B cell (primary cell): ENCODE measurements around the gene LIN37. TPM values are rescaled to one million over a fixed set of nuclear protein-coding genes. Genes with fewer than 3 reads are reported as not detected.

ENCODE experiments used
- ATAC-seq: fragments of 200-7000 bp; cut with Tn5 transposase; one replicate; pipeline ENCODE4 v1.10.0; 2021; ENCODE audit warnings: low read depth, mild to moderate bottlenecking, moderate number of reproducible peaks, moderate library complexity
- CTCF ChIA-PET: fragments of 350-600 bp; sonication (Branson Sonifier 250); formaldehyde crosslinking; loops from one replicate; lab custom pipeline; 2021; ENCODE audit warnings: antibody characterized with exemption, inconsistent platforms; lab: Charles Lee
- POLR2A ChIA-PET: fragments of 350-600 bp; sonication (Branson Sonifier 250); formaldehyde crosslinking; loops from one replicate; lab custom pipeline; 2021; ENCODE audit warnings: antibody characterized with exemption; lab: Charles Lee
- DNase-seq: peaks from one replicate; pipeline ENCODE4 v3.0.0; 2013
- H2AFZ ChIP-seq: 2 replicates; pipeline ENCODE4 v1.6.1; 2012; ENCODE audit warnings: mild to moderate bottlenecking, low read depth, low read length; ENCODE audit not compliant: insufficient read depth, poor library complexity, severe bottlenecking
- H3K27ac ChIP-seq, 2 donors: 1 replicate in 1 of 2; 2 replicates in 1 of 2; pipeline ENCODE4 v1.5.1; 2012 to 2013; ENCODE audit warnings: low read length in 2 of 2, mild to moderate bottlenecking in 2 of 2, moderate library complexity in 1 of 2
- H3K27me3 ChIP-seq, 4 experiments: fragments of 200-600 bp in 1 of 4; sonication (generic) in 1 of 4; replicated peaks in 1 of 4; 1 replicate in 2 of 4; 2 replicates in 2 of 4; pipeline versions ENCODE4 v1.6.1 to v1.7.0; 2013 to 2016; ENCODE audit warnings: low read length in 3 of 4, mild to moderate bottlenecking in 2 of 4, mixed read lengths in 1 of 4, moderate library complexity in 1 of 4; ENCODE audit not compliant: insufficient read depth in 4 of 4, control insufficient read depth in 3 of 4; ENCODE audit errors: control extremely low read depth in 1 of 4
- H3K36me3 ChIP-seq, 2 experiments: replicated peaks in 1 of 2; 1 replicate in 1 of 2; 2 replicates in 1 of 2; pipeline versions ENCODE4 v1.6.1 to v1.7.1; 2013; ENCODE audit warnings: low read length in 1 of 2; ENCODE audit not compliant: insufficient read depth in 2 of 2, control insufficient read depth in 1 of 2; ENCODE audit errors: control extremely low read depth in 1 of 2, extremely low read depth in 1 of 2
- H3K4me1 ChIP-seq, 2 donors: fragments of 200-600 bp in 1 of 2; sonication (generic) in 1 of 2; 1 replicate in 1 of 2; 2 replicates in 1 of 2; pipeline versions ENCODE4 v1.5.1 to v1.6.1; 2013 to 2017; ENCODE audit warnings: low read length in 2 of 2; ENCODE audit not compliant: control insufficient read depth in 2 of 2, insufficient read depth in 2 of 2
- H3K4me2 ChIP-seq: replicated peaks from 2 replicates; pipeline ENCODE3; 2012; ENCODE audit warnings: mild to moderate bottlenecking, low read depth, low read length; ENCODE audit not compliant: poor library complexity, severe bottlenecking
- H3K4me3 ChIP-seq, 5 experiments: fragments of 200-600 bp in 1 of 5; sonication (generic) in 1 of 5; 1 replicate in 3 of 5; 2 replicates in 2 of 5; pipeline versions ENCODE4 v1.5.1 to v1.7.0; 2011 to 2016; ENCODE audit warnings: low read length in 4 of 5, mild to moderate bottlenecking in 4 of 5, low read depth in 2 of 5, control low read depth in 1 of 5, moderate library complexity in 1 of 5; ENCODE audit not compliant: insufficient read depth in 1 of 5; ENCODE audit errors: control extremely low read depth in 1 of 5, extremely low read depth in 1 of 5
- H3K79me2 ChIP-seq: fragments of 200-600 bp; sonication (generic); one replicate; pipeline ENCODE4 v1.6.0; 2016; ENCODE audit warnings: low read length; ENCODE audit not compliant: control insufficient read depth, insufficient read depth
- H3K9ac ChIP-seq: fragments of 200-600 bp; sonication (generic); 2 replicates; pipeline ENCODE4 v1.6.1; 2017; ENCODE audit warnings: mild to moderate bottlenecking, low read length, moderate library complexity
- H3K9me3 ChIP-seq, 3 donors: one replicate each; pipeline versions ENCODE4 v1.6.1 to v1.7.1; 2013; ENCODE audit warnings: low read length in 2 of 3; ENCODE audit not compliant: control insufficient read depth in 2 of 3, insufficient read depth in 1 of 3; ENCODE audit errors: control extremely low read depth in 1 of 3
- H4K20me1 ChIP-seq: 2 replicates; pipeline ENCODE4 v1.6.0; 2012; ENCODE audit warnings: mild to moderate bottlenecking, low read length; ENCODE audit not compliant: insufficient read depth, control insufficient read depth, poor library complexity, severe bottlenecking
- H3K27ac Mint-ChIP-seq: one replicate; pipeline ENCODE4 v1.8.0; 2021; ENCODE audit warnings: mixed read lengths
- H3K27me3 Mint-ChIP-seq: one replicate; pipeline ENCODE4 v1.8.0; 2021; ENCODE audit warnings: mixed read lengths
- H3K4me1 Mint-ChIP-seq: one replicate; pipeline ENCODE4 v1.8.0; 2021; ENCODE audit warnings: mixed read lengths
- H3K4me3 Mint-ChIP-seq: one replicate; pipeline ENCODE4 v1.8.0; 2021; ENCODE audit warnings: mixed read lengths
- H3K9me3 Mint-ChIP-seq: one replicate; pipeline ENCODE4 v1.8.0; 2022; ENCODE audit warnings: mixed read lengths; ENCODE audit not compliant: insufficient read depth
- CTCF ChIP-seq: fragments of 200-600 bp; IDR thresholded peaks from one replicate; pipeline ENCODE4 v1.8.0; 2022; ENCODE audit warnings: antibody characterized with exemption, mild to moderate bottlenecking
- EZH2 ChIP-seq: IDR thresholded peaks from 2 replicates; pipeline ENCODE4 v1.6.1; 2012; ENCODE audit warnings: borderline replicate concordance, low read depth, mild to moderate bottlenecking, moderate library complexity, low read length; ENCODE audit not compliant: insufficient read depth, poor library complexity, severe bottlenecking
- WGBS: methylation state at CpG from one replicate; pipeline ENCODE4 v1.1.5; 2013; ENCODE audit warnings: missing lambda C conversion rate; ENCODE audit not compliant: insufficient coverage; 5-methylcytosine and 5-hydroxymethylcytosine counted together
- intact Hi-C: fragments of 100-400 bp; cut with micrococcal nuclease; formaldehyde crosslinking; loops from one replicate; pipeline ENCODE4 v1.10.0; 2022
- polyA plus RNA-seq: library from polyadenylated mRNA; depleted of rRNA; stranded (reverse); fragments of >200 nt; gene quantifications from 2 replicates; pipeline ENCODE4 v1.2.3, GENCODE V29; 2012
- total RNA-seq, 2 donors: library from RNA; stranded (reverse); fragments of 120-200 nt in 1 of 2; gene quantifications; 1 replicate in 1 of 2; 2 replicates in 1 of 2; pipeline versions ENCODE4 v1.2.3 to v1.2.4, GENCODE V29; 2013 to 2022

Gene LIN37
- total and polyA plus RNA-seq, 2 donors (not counting 1 experiment from before 2014, with no cell fraction given), result 22.3 to 64.1 TPM

DNA sequence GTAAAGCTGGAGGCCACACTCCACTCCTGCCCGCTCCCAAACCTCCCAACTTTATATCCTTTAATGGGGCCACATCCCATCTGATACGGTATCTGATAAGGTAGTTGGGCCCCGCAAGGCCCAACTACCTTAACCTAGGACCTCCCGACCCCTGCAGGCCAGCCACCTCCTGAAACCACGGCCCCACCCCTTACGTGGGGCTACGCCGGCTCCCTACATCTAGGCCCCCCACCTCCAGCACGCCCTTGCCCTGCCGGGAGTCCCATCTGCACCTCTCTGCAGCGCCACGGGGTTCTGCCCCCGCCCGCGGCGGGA, 8.3 kb upstream of the LIN37 start:
- H3K27ac Mint-ChIP-seq, result peak overlapping the region; percentile 92
- TF ChIP-seq EZH2, result no peak
- no peak for TF ChIP-seq CTCF
- H3K27me3 Mint-ChIP-seq, result no peaks in the 10 kb centered on the region
- 8% methylated on average over 15 of the region's 16 CpGs for WGBS
- DNase-seq (no peak), ATAC-seq (peak; percentile 0)
- Histone ChIP-seq H3K27ac (peak overlapping the region; percentile 21 to 61), H3K4me2 (peak overlapping the region; percentile 100), H2AFZ (peak overlapping the region; percentile 66), H3K79me2 (peaks cover 48% of the 10 kb centered on the region), H4K20me1 (peaks cover 28% of the 10 kb centered on the region), H3K4me3 (peak overlapping the region; percentile 60 to 93 (median 83)), H3K9ac (peak overlapping the region; percentile 91), H3K36me3 (peaks cover 0 to 39% of the 10 kb centered on the region in 2 experiments), H3K27me3 (no peaks in the 10 kb centered on the region), H3K4me1 (peaks cover 34 to 64% of the 10 kb centered on the region in 2 donors), H3K9me3 (no peaks in the 10 kb centered on the region)
- intact Hi-C loops, result loop anchor here (1.0 to 10.0 kb wide), 8 partner anchors 18 to 475 kb away; partner anchors contain the start of genes ARHGAP33, PROSER3, ZNF146 and ZNF565
- ChIA-PET CTCF (interaction anchor here (0.8 to 1.6 kb wide), 8 partner anchors 8 to 219 kb away, joined by 3 to 7 read pairs (median 4); partner anchors contain the start of gene LIN37), POLR2A (interaction anchor here (0.7 to 1.5 kb wide), 9 partner anchors 8 to 160 kb away, joined by 3 to 10 read pairs (median 3); partner anchors contain the start of genes HSPB6, LIN37 and NFKBID)
- no peaks in the 10 kb centered on the region for H3K9me3 Mint-ChIP-seq
- H3K4me1 Mint-ChIP-seq, result peaks cover 52% of the 10 kb centered on the region
- H3K4me3 Mint-ChIP-seq, result peak overlapping the region; percentile 96
